Activated CD4-positive, alpha-beta T cell treated with anti-CD3 and anti-CD28 coated beads for 24 hours (primary cell): ENCODE results near the gene PRPF4.
A peak's percentile ranks its signal among the peaks of the same experiment; 100 is the strongest.
"Not testable (repeated sequence)": the region's sequence is repeated elsewhere in the genome, so short reads cannot be mapped to it uniquely, and the experiment has no call there.

ENCODE experiments used
- DNase-seq, 2 donors: peaks; one replicate each; pipeline ENCODE4 v3.0.0-alpha.2; 2020; ENCODE audit warnings: low read depth in 2 of 2

Gene PRPF4

DNA sequence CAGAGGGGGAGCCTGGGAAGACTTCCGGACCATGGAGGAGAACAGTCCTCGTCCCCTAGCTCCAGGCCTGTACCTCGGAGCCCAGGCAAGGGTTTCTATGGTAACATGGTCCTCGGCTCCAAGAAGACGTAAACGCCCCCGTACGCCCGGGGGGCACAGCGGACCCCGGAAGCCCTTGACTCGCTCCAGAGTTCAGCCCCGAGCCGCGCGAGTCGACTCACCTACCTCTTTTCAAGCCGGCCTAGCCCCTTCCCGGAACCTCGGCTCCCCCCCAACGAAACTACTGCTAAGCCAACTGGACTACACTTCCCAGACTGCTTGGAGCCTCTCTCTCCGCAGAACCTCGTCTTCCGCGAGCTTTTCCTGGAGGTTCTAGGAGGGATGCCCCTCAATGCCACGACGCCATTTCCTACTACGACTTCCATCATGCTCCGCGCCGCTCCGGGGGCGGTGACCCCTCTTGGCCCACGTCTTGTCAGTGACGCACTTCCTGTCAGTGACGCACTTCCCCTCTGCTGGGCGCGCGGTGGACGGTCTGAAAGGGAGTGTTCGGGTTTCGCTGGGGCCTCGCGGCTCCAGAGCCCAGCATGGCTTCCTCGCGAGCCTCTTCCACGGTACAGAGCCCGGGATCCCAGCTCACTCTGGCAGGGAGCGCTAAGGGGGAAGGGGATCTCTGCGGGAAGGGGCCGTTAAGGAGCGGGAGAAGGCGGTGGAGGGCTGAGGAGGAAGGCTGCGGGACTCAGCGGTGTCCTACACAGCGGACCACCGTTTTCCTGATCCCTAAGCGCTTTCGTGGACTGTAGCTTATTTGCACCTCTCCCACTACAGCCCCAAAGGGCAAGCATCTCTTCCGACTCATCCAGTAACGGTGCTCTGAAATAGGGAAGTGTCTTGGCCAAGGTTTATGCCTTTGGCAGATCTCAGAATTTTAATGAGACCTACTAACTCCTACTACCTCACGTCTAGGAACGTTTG is at the start of gene PRPF4, which contains the start of gene CDC26:
Gene PRPF4, plus strand, starts transcription at position 502 of the 975 bp plus-strand sequence. Its CDS starts 86 bp downstream, at position 588.
Gene CDC26, minus strand, starts transcription at position 416 of the 975 bp plus-strand sequence. CDS start 3,065 bp downstream, outside the sequence.
- DNase-seq = peak; percentile 91 to 93

DNA sequence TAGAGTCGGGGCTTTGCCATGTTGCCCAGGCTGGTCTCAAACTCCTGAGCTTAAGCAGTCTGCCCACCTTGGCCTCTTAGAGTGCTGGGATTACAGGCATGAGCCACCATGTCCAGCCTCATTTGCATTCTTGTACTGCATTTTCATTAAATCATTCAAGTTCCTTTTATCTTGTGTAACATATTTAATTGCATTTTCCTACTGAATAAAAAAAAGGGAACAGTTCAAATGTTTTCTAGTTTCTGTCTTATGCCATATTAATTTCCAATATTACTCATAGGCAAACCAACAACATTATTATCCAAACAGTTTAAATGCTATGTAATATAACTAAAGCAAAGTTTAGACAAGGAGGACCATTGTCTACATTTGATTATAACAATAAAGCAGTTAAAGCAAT is 48.0 kb upstream of the PRPF4 start:
- DNase-seq = no peak

DNA sequence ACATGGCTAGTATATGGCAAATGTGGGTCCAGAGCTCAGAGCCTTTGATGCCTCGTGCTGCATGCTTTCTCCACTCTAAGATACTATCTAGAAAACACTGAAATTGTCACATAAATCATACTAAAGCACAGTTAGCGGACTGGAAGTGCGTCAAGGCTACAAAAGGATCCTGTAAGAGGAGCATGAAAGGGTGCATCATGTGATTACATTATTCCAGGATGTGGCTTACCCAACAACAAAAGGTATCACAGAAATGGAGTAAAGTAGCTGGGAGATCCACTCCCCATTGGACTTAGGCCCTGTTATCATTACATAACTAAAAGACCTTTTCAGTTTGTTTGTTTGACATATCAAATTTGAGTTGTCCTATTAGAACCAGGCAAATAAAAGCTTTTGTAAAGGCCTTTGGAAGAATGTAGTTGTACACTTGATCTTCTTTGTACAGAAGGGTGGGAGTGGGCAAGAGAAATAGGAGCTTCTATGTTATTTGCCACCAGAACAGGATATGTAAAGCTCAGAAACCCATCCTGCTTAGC is 47.3 kb upstream of the PRPF4 start:
- DNase-seq = no peak

DNA sequence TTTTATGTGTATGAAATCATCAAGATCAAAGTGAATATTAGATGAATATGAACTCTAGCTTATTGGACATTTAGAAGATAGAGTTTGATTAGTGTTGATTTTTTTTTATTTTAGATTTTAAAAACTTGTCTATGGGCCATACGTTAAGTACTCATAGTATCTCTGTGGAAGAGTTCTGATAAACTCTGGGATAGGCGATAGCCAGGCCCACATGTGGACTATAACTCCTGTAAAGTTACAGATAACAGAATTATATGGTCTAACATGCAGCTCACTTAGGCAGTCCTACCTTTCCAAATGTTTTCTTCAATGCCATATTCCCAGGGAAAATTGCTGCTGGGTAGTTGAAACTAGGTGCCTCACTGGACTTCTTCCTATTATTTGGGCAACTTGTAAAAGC is 43.8 kb upstream of the PRPF4 start:
- no peak for DNase-seq

DNA sequence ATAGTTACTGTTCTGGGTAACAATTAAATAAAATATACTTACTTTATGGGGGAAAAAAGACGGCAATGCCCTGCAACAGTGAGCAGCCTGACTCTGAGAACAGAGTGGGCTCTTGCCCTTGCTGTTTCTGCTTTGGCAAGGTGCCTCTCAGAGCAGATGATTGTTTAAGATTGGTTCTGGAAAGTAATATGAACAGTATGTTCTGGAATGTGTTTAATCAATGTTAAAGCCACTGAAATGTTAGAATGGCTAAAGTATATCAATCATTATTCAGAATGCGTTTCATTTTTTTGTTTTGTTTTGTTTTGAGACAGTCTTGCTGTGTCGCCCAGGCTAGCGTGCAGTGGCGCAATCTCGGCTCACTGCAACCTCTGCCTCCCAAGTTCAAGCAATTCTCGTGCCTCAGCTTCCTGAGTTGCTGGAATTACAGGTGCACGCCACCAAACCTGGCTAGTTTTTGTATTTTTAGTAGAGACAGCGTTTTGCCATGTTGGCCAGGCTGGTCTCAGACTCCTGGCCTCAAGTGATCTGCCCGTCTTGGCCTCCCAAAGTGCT is 39.7 kb upstream of the PRPF4 start:
- DNase-seq = not testable (repeated sequence)

DNA sequence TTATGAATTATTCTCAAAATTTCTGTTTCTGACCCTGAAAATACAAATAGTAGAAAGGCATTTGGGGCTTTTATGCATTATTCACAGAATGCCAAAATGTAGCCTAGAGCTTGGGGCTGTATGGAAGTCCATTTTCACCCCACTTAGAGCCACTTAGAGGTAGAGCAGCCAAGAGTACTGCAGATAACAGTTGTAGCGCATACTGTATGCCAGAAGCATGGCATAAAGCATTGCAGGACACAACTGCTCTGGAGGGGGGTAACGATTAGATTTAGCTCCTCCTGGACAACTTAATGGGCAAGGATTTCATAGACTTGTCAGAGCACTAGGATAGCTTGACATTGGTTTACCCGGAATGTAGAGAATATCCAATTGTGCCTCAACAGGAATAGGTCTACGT is 38.4 kb upstream of the PRPF4 start:
- no peak for DNase-seq

DNA sequence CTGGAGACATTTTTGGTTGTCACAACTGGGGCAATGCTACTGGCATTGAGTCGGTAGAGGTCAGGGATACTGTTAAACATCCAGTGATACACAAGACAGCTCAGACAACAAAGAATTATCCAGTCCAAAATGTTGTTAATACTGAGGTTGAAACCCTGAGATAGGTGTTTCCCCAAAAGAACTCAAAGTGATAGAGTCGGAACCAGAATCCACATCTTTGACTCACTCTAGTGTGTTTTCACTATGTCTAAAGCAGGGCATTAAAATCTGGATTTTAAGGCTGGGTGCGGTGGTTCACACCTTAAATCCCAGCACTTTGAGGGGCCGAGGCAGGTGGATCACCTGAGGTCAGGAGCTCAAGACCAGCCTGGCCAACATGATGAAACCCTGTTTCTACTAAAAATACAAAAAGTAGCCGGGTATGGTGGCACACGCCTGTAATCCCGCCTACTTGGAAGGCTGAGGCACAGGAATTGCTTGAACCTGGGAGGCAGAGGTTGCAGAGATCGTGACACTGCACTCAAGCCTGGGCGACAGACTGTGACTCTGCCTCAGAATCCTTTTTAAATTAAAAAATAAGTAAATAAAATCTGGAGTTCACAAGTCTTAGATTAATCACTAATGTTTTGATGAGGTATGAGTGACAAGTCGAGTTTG is 37.1 kb upstream of the PRPF4 start:
- DNase-seq = no peak

DNA sequence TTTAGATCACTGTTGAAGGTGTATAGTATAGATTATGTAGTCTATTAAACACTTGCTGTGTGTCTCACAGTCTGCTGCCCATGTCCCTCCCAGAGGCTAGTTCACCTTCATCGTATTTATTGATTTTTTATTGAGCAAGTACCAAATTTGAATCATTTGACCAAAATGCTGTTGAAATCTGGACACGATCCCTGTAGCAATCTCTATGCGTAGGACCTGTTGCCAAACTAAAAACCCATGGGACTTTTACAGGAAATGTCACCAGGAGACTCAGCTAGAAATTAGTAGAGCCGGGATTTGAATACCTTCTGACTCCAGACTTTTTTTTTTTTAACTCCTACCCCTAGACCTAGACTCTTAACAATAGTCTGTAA is 36.6 kb upstream of the PRPF4 start:
- DNase-seq = no peak

DNA sequence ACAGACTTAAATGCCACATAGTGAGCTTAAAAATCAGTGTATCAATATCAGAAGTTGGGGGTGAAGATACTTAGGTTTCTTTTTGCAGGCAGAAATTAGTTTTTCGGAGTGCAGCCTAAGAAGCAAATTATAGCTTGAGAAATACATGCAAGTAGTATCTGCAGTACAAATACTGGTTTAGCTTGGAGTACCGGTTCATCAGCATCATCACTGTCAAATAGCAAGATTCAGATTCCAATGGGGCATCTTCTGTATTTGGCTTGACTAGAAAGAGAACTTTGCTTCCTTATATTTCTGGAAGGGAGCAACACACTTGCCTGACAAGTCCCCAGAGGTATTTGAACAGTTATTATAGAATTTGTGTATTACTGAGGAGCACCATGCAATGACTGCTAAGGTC is 34.3 kb upstream of the PRPF4 start:
- no peak for DNase-seq

DNA sequence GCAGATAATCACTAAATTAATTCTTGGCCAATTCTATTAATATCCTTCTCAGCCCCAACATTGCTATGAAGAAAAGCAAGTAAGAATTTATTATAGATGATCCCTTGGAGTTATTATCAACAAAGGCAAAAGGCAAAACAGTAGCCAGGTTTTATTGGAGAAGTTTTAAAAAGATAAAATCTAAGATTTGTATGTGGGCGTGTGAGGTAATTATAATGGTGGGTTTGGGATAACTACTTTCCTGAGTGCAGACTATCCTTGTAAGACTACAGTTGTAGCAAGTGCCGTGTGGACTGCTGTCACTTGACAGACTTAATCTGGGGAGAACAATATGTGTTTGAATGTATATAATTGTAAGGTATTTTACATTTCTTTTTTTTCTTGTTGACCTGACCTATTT is 30.9 kb upstream of the PRPF4 start:
- DNase-seq = no peak

DNA sequence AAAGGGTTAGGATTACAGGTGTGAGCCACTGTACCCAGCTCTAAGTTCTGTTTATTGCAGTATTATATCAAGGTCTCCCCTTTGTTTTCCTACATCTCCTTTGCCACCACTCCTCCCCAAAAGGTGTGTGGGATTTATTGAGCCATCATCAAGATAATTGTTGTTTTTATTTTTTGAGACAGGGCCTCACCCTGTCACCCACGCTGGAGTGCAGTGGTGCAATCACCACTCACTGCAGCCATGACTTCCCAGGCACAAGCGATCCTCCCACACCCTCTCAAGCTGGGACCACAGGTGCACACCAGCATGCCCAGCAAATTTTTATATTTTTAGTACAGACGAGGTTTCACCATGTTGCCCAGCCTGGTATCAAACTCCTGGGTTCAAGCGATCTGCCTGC is 29.6 kb upstream of the PRPF4 start:
- no peak for DNase-seq

DNA sequence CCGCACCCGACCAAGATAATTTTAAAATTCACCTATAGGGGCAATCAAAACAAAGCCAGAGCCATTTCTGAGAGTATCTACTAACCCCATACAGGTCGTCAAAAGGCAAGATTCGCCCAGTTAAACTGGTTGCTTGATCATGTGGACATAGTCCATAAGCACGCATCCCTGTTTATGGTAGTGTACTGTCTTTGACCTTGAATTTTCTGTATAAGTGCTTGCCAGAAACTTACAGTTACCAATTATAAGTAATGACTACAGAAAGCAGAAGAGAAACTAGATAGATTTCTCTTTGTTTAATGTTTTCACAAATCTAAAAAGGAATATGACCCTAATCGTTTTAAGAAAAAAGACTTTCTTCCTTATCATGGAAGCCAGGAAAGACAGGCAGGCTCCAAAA is 28.5 kb upstream of the PRPF4 start:
- DNase-seq = no peak

DNA sequence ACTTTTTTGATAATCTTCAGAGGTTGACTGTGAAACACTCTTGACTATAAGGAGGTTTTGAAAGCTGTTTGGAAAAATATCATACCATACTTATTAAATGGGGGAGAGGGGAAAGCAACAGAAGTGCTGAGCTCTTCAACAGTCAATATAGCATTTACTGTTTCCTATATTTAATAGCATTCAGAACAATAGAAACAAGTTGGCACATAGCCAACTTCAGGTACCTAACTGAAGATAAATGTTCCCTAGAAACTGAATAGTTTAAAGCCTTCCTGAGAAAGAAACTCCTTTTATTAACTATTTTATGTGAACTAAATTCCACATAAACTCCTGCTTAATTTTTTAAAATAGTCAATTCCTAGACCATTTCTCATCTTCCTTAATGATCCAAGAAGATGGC is 27.8 kb upstream of the PRPF4 start:
- DNase-seq = no peak

DNA sequence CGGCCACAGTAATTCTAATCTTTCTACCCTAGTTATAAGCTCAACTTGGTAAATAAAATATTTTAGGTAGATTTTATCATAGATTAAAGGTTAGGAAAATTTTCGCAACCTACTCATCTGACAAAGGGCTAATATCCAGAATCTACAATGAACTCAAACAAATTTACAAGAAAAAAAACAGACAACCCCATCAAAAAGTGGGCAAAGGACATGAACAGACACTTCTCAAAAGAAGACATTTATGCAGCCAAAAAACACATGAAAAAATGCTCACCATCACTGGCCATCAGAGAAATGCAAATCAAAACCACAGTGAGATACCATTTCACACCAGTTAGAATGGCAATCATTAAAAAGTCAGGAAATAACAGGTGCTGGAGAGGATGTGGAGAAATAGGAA is 25.8 kb upstream of the PRPF4 start:
- DNase-seq = not testable (repeated sequence)

DNA sequence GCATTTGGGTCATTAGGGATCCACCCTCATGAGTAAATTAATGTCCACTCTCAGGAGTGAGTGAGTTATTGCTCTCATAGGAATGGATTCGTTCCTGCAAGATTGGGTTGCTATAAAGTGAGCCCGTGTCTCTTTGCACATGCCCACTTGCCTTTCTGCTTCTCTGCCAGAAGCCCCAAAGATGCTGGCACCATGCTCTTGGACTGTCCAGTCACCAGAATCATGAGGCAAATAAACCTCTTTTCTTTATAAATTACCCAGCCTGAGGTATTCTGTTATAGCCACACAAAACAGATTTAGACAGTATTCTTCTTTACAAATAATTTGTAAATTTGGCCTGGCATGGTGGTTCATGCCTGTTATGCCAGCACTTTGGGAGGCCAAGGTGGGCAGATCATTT is 24.7 kb upstream of the PRPF4 start:
- DNase-seq = no peak

DNA sequence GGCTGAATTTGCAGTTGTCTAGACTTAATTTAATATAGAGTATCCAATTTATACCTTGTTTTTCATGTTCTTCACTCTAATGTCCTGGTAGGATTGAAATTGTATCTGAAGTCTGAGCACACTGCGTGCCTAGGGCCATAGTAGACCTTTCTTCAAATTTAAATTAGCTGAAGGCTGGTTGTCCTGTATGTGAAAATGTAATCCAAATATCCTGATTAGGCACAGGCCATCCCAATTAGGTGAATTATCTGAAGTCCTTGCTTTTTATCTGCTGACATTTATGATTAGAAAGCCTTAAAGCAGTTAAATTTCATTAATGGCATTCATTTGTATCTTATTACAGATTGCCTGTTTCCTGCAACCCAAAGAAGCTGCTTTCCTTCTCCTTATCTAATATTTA is 20.5 kb upstream of the PRPF4 start:
- DNase-seq = no peak

DNA sequence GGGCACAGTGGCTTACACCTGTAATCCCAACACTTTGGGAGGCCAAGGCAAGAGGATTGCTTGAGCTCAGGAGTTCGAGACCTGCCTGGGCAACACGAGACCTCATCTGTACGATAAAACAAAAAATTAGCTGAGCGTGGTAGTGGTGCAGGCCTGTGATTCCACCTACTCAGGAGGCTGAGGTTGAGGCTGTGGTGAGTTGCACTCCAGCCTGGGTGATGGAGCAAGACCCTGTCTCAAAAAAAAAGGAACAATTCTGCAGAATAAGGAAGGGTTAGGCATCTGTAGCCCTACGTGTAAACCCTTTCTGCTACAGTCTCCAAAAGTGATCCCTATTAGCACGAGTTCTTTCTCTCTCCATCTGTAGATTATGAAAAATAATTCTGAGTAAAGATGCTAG is 20.0 kb upstream of the PRPF4 start:
- no peak for DNase-seq

DNA sequence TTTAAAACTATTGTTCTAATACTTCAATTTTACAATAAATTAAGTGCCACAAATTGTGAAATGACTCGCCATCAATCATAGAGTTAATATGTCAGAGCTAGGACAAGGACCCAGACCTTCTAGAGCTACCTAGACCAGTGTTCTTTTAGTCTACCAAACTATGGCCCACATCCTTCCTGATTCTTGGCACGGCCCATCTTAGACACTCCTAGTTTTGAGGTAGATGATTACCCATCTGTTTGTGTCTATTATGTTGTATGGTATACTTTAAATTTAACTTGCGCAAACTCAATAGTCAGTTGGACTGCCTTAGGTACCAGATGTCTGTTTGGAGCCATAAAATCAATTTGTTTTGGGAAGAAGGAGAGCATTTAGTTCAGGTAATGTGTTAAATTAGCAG is 17.6 kb upstream of the PRPF4 start:
- DNase-seq = no peak

DNA sequence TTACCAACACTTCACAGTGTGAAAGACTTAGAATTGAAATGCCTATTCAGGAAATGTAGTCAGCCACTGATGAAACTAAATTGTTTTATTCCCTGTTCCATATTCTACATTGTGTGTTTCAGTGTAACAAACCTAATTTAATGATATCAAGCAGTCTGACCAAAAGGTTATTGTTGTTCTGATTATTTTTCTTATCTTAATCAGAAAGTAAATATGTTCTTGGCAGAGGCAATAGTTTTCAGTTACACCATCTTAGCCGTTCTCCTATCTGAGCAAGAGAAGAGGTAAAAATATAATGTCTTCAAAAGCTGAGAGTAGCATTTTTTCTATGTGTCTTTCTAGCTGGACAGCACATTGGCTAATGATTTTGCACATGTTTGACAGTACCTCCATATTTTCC is 17.2 kb upstream of the PRPF4 start:
- no peak for DNase-seq

DNA sequence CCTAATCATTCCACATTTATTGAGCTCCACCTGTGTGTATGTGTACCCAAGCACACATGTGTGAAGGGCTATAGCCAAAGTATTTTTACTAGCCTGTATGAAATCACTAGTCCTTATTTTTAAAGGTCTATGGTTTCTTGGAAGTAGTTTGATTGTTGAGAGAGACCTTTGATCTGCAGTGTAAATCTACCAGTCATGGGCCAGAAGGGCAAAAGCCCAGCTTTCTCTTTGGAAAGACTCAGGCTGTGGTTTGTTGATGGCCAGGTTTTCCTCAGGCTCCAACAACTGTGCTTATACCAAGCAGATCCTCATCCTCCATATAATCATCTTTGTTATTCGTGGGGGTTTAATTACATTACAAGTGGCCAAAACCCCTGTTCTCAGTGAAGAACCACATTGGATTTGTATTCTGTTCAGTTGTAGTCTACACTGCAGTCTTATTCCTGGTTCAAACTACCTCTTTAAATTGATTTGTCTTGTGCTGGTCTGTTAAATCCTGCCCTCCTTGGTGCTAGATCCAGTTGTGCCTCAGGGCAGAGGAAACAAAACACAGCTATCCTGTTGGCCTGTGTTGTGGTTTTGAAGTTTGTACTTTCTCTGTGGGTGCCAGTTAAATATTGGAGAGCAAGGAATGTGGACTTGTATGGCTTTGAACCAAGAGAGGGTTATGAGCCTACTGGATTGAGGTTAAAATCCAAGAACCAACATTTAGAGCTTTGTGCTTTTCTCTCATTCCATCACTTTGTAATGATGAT is 13.4 kb upstream of the PRPF4 start:
- DNase-seq = no peak

DNA sequence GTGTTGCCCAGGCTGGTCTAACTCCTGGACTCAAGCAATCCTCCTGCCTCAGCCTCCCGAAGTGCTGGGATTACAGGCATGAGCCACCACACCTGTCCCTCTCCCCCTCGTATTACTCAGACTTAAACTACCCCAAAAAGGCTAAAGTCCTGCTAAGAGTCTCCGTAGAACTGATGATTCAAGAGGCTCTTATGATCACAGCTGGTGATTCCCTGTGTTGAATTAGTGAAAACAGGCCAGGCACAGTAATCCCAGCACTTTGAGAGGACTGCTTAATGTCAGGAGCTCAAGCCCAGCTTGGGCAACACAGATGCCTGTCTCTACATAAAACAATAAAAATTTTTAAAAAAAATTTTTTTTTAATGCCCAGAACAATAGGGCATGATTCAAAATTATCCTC is 9.3 kb upstream of the PRPF4 start:
- no peak for DNase-seq
